GM12878 (cell line): ENCODE results near the gene ALOX12B. TPM values are rescaled to one million over a fixed set of nuclear protein-coding genes. Genes with fewer than 3 reads are reported as not detected.

Experiments
- ATAC-seq: fragments of 200-7000 bp; cut with Tn5 transposase; 3 replicates; pipeline ENCODE4 v1.9.1; 2020; ENCODE audit warnings: mild to moderate bottlenecking, moderate library complexity
- BruUV-seq: library from RNA; stranded (reverse); fragments of 400-500 nt; replicated peaks from 2 replicates; lab custom pipeline; 2021; lab: Mats Ljungman, UMichigan
- CTCF ChIA-PET: fragments of 300-600 bp; sonication (Branson Sonifier 250); formaldehyde crosslinking; extraction: SDS; loops from one replicate; lab custom pipeline; 2021; ENCODE audit warnings: inconsistent platforms; lab: Yijun Ruan, JAX
- POLR2A ChIA-PET: fragments of 350-600 bp; formaldehyde crosslinking; extraction: SDS; loops from one replicate; lab custom pipeline; 2021; ENCODE audit warnings: inconsistent platforms; lab: Charles Lee
- RAD21 ChIA-PET: fragments of 300-600 bp; sonication (Branson Sonifier 250); formaldehyde crosslinking; loops from one replicate; lab custom pipeline; 2023; ENCODE audit warnings: antibody characterized with exemption; ENCODE audit not compliant: unreplicated experiment; lab: Charles Lee
- SMC1A ChIA-PET: fragments of 300-600 bp; sonication (Branson Sonifier 250); formaldehyde crosslinking; loops from one replicate; lab custom pipeline; 2023; ENCODE audit not compliant: unreplicated experiment, uncharacterized antibody; lab: Charles Lee
- DNase-seq: peaks from one replicate; pipeline ENCODE4 v3.0.0-alpha.2; 2011; ENCODE audit warnings: low read depth, low spot score
- FAIRE-seq: peaks from 3 replicates; lab custom pipeline; 2011; peaks lifted over from hg19 to GRCh38; lab: Jason Lieb, UNC
- H2AFZ ChIP-seq: 2 replicates; pipeline ENCODE4 v1.6.0; 2011; ENCODE audit warnings: low read depth, low read length, control low read depth; ENCODE audit not compliant: control insufficient read depth
- H3K27ac ChIP-seq: 2 replicates; pipeline ENCODE4 v1.5.1; 2011; ENCODE audit warnings: control low read depth; ENCODE audit not compliant: control insufficient read depth, insufficient read depth
- H3K27me3 ChIP-seq, 2 experiments: replicated peaks in 1 of 2; 2 replicates each; pipeline versions ENCODE4 v1.6.0 to v1.6.1; 2011; ENCODE audit warnings: low read length in 1 of 2; ENCODE audit not compliant: control insufficient read depth in 2 of 2, insufficient read depth in 2 of 2
- H3K36me3 ChIP-seq, 2 experiments: 2 replicates each; pipeline ENCODE4 v1.5.1; 2011; ENCODE audit warnings: low read length in 1 of 2; ENCODE audit not compliant: control insufficient read depth in 2 of 2, insufficient read depth in 2 of 2
- H3K4me1 ChIP-seq: 2 replicates; pipeline ENCODE4 v1.6.1; 2011; ENCODE audit warnings: mild to moderate bottlenecking, low read length, moderate library complexity, mixed read lengths; ENCODE audit not compliant: control insufficient read depth, insufficient read depth
- H3K4me2 ChIP-seq: 2 replicates; pipeline ENCODE4 v1.6.0; 2011; ENCODE audit warnings: control low read depth; ENCODE audit not compliant: control insufficient read depth, insufficient read depth
- H3K4me3 ChIP-seq: fragments of 200-600 bp; sonication (generic); 2 replicates; pipeline ENCODE4 v1.5.1; 2016
- H3K79me2 ChIP-seq: 2 replicates; pipeline ENCODE4 v1.6.0; 2011; ENCODE audit warnings: low read length; ENCODE audit not compliant: control insufficient read depth, insufficient read depth
- H3K9ac ChIP-seq: 2 replicates; pipeline ENCODE4 v1.8.0; 2011; ENCODE audit warnings: low read length, control low read depth, mixed read lengths; ENCODE audit not compliant: control insufficient read depth, insufficient read depth
- H3K9me3 ChIP-seq: replicated peaks from 3 replicates; pipeline ENCODE4 v1.5.1; 2011; ENCODE audit warnings: mild to moderate bottlenecking, low read length; ENCODE audit not compliant: control insufficient read depth, insufficient read depth
- H4K20me1 ChIP-seq: 2 replicates; pipeline ENCODE4 v1.6.0; 2011; ENCODE audit not compliant: control insufficient read depth, insufficient read depth
- BHLHE40 ChIP-seq, 2 experiments: fragments of 450-650 bp in 1 of 2; IDR thresholded peaks; 2 replicates each; pipeline ENCODE4 v1.6.1; 2011 to 2017; ENCODE audit warnings: low read depth in 2 of 2, borderline replicate concordance in 1 of 2, improper control_type of control experiment in 1 of 2, low read length in 1 of 2, mild to moderate bottlenecking in 1 of 2
- CEBPB ChIP-seq, 2 experiments: fragments of 150-350 bp in 1 of 2; IDR thresholded peaks; 2 replicates each; pipeline ENCODE4 v1.6.1; 2012 to 2014; ENCODE audit warnings: low read depth in 2 of 2, low read length in 2 of 2, borderline replicate concordance in 1 of 2, inconsistent platforms in 1 of 2
- SMAD5 ChIP-seq: IDR thresholded peaks from 2 replicates; pipeline ENCODE4 v1.6.1; 2016; ENCODE audit warnings: antibody characterized with exemption, low read depth
- SRF ChIP-seq, 2 experiments: IDR thresholded peaks; 2 replicates each; pipeline ENCODE4 v1.6.1; 2011; ENCODE audit warnings: low read depth in 2 of 2, low read length in 2 of 2, mild to moderate bottlenecking in 1 of 2, moderate library complexity in 1 of 2
- SUZ12 ChIP-seq: fragments of 200-600 bp; sonication (generic); IDR thresholded peaks from one replicate; pipeline ENCODE4 v1.6.1; 2018; ENCODE audit warnings: antibody characterized with exemption, mild to moderate bottlenecking; ENCODE audit not compliant: unreplicated experiment
- ZBTB11 ChIP-seq: fragments of 450-650 bp; formaldehyde crosslinking; IDR thresholded peaks from 2 replicates; pipeline ENCODE4 v1.5.0; 2022; ENCODE audit warnings: mild to moderate bottlenecking, missing genetic modification characterization
- ZBTB40 ChIP-seq: fragments of 450-650 bp; IDR thresholded peaks from 2 replicates; pipeline ENCODE4 v1.6.1; 2016; ENCODE audit warnings: mild to moderate bottlenecking, moderate library complexity, borderline replicate concordance
- WGBS: methylation state at CpG from one replicate; pipeline ENCODE4 v1.1.6; 2016; ENCODE audit warnings: low lambda C conversion rate; ENCODE audit not compliant: insufficient replicate concordance, insufficient coverage; ENCODE audit errors: missing lambda C conversion rate; 5-methylcytosine and 5-hydroxymethylcytosine counted together
- in situ Hi-C: fragments of 300-500 bp; cut with MboI; formaldehyde crosslinking; loops from 9 replicates; pipeline ENCODE4 v1.14.3; 2018; ENCODE audit warnings: mixed read lengths
- intact Hi-C: fragments of 100-400 bp; cut with micrococcal nuclease; formaldehyde crosslinking; loops from one replicate; pipeline ENCODE4 v1.14.2; 2022; ENCODE audit not compliant: unreplicated experiment
- polyA plus RNA-seq, 11 experiments: library from polyadenylated mRNA; depleted of rRNA in 4 of 11; unstranded in 6 of 11; stranded (reverse) in 5 of 11; fragments of >200 nt; fragmentation: Nextera tagmentation in 4 of 11; fragmentation: Illumina TruSeq in 1 of 11; extraction: Ambion mirVana in 4 of 11; extraction: Trizol in 1 of 11; gene quantifications; 1 replicate in 1 of 11; 2 replicates in 10 of 11; pipeline versions ENCODE4 v1.2.1 to v1.2.3, GENCODE V29; 2011 to 2016; ENCODE audit warnings: inconsistent platforms in 2 of 11, missing spikeins in 2 of 11, low read depth in 1 of 11
- total RNA-seq, 4 experiments: library from RNA; depleted of rRNA in 3 of 4; stranded (reverse); fragments of >200 nt in 3 of 4; fragmentation: Illumina TruSeq in 1 of 4; extraction: Trizol in 1 of 4; gene quantifications; 2 replicates each; pipeline versions ENCODE4 v1.2.1 to v1.2.3, GENCODE V29; 2013 to 2021

The ALOX12B gene
- total and polyA plus RNA-seq, 10 of the 15 experiments (the other 5 are each of a cell fraction or from before 2014, with no cell fraction given): 0.17 to 0.54 TPM; not detected in 8

- no peak for TF ChIP-seq ZBTB40
- TF ChIP-seq, all 136 proteins: peak for 0
Measured at GRCh38 chr17:8082292-8082691, 5.2 kb downstream of the ALOX12B start (continued).

- FAIRE-seq: no peak
Measured at GRCh38 chr17:8081876-8082275, 5.6 kb downstream of the ALOX12B start.

More at GRCh38 chr17:8081876-8082275, 5.6 kb downstream of the ALOX12B start:
- Histone ChIP-seq H3K27ac (no peak overlapping the region), H4K20me1 (no peaks in the 10 kb centered on the region), H2AFZ (no peak overlapping the region), H3K27me3 (peaks cover 0 to 3% of the 10 kb centered on the region in 2 experiments; a peak in 2 of 4 replicates), H3K9ac (no peak overlapping the region), H3K4me1 (peaks cover 4% of the 10 kb centered on the region; the same call in 1 of the 2 replicates), H3K79me2 (no peaks in the 10 kb centered on the region), H3K9me3 (no peaks in the 10 kb centered on the region), H3K4me2 (no peak overlapping the region), H3K36me3 (no peaks in the 10 kb centered on the region), H3K4me3 (no peak overlapping the region)
- WGBS: 34% methylated on average over 3 of the region's 3 CpGs
- in situ Hi-C loops: no loop called here
- DNase-seq (no peak), ATAC-seq (no peak)
- BruUV-seq: no TSS peak
- POLR2A ChIA-PET: no interaction called here
- CTCF ChIA-PET: interaction anchor here (0.8 to 9.4 kb wide), 10 partner anchors 8 to 37 kb away, joined by 3 to 159 read pairs (median 6); partner anchors contain the start of gene ALOXE3
- intact Hi-C loops: loop anchor here (2.0 kb wide), 1 partner anchor 37 kb away; the partner anchor contains the start of gene ALOXE3
- RAD21 ChIA-PET: no interaction called here
- SMC1A ChIA-PET: interaction anchor here (1.4 kb wide), 1 partner anchor 13 kb away, joined by 5 read pairs; no protein-coding TSS in a partner anchor
- TF ChIP-seq SMAD5: no peak
- no peak for TF ChIP-seq BHLHE40 (IDR thresholded peaks at IDR 0.05; ENCODE audit: borderline replicate concordance in 1 of 2, low read depth in 2 of 2, low read length in 1 of 2)
- TF ChIP-seq SRF (IDR thresholded peaks at IDR 0.05; ENCODE audit: low read depth in 2 of 2, low read length in 2 of 2): no peak
- TF ChIP-seq CEBPB (IDR thresholded peaks at IDR 0.05; ENCODE audit: borderline replicate concordance in 1 of 2, low read depth in 2 of 2, low read length in 2 of 2): no peak
- no peak for TF ChIP-seq ZBTB11
- no peak for TF ChIP-seq SUZ12
